Activated naive CD8-positive, alpha-beta T cell treated with anti-CD3 and anti-CD28 coated beads, Interleukin-2, amount 50 U/mL, for 24 hours (primary cell): ENCODE data around the gene UROC1.

ENCODE experiments used
- ATAC-seq: fragments of 150-1000 bp; cut with Tn5 transposase; one replicate; pipeline ENCODE4 v1.10.0; 2021
- DNase-seq: peaks from one replicate; pipeline ENCODE4 v3.0.0; 2021
- H3K27ac Mint-ChIP-seq: one replicate; pipeline ENCODE4 v1.8.0; 2021; ENCODE audit warnings: mild to moderate bottlenecking, mixed read lengths
- H3K27me3 Mint-ChIP-seq: one replicate; pipeline ENCODE4 v1.8.0; 2021; ENCODE audit warnings: mixed read lengths
- H3K36me3 Mint-ChIP-seq: one replicate; pipeline ENCODE4 v1.8.0; 2021; ENCODE audit warnings: low read depth, mixed read lengths
- H3K4me1 Mint-ChIP-seq: one replicate; pipeline ENCODE4 v1.8.0; 2021; ENCODE audit warnings: mixed read lengths
- H3K4me3 Mint-ChIP-seq: one replicate; pipeline ENCODE4 v1.8.0; 2021; ENCODE audit warnings: mild to moderate bottlenecking, moderate library complexity, mixed read lengths
- H3K9me3 Mint-ChIP-seq: one replicate; pipeline ENCODE4 v1.8.0; 2021; ENCODE audit warnings: mixed read lengths

The UROC1 gene

DNA sequence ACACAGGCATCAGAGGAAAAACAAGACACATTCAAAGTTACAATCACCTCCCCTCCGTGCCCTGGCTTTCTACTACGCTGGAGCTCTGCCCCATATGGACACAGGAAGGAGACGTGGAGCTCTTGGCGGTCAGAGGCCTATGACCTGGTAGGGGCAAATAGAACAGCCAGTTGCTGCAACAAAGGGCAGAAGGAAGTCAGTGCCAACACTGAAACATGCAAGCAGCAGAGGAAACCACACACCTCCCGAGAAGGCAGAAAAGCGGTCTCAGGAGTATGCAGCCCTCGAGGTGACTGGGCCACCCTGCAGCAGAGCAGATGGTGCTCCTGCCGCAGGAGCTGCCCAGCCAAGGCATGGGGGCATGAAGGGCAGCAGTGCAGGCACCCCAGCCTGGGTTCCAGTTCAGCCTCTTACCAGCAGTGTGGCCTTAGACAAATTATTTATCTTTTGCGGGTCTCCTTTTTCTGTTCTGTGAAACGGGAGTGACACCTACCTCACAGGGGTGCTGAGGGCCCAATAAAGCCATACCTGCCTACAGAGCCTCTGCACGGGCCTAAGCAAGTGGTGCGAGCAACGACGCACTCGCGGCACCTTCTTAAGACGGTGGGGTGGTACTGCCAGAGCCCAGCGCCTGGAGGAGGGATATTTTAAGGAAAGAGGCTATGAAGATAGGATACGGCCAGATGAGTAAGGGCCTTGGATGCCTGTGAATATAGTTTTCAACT, 50.5 kb downstream of the UROC1 start:
- Mint-ChIP-seq H3K27me3 (no peaks in the 10 kb centered on the region), H3K4me3 (no peak overlapping the region), H3K36me3 (peaks cover 52% of the 10 kb centered on the region), H3K4me1 (peaks cover 38% of the 10 kb centered on the region), H3K9me3 (no peaks in the 10 kb centered on the region), H3K27ac (peak overlapping the region; percentile 28)
- no peak for DNase-seq
- ATAC-seq = no peak

DNA sequence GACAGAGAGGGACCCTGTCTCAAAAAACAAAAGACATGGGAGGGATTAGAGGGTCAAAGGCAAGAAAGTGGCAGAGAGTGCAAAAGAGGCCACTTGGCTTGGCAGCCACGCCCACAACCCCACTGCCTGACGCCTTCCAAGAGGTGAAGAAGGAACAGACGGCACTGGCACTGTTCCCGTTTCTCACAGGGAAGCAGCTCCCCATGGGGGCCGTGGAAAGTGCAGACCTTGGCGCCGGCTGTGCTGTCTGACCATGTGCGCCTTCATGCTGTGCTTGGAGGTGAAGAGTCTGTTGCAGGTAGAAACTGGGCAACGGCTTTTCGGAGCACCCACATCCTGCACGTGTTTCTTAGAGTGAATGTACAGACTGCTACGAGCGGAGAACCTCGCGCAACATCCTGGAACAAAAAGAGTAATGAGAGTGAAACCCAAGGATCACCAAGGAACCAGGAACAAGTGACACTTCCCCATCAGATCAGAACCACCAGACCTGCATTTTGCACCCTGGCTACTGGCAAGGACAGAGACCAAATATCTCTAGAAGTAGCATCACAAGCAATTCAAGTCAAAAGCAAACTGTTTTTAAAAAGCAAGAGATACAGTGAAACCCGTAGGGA, 51.5 kb downstream of the UROC1 start:
- ATAC-seq = no peak
- H3K36me3 Mint-ChIP-seq = peaks cover 54% of the 10 kb centered on the region
- no peaks in the 10 kb centered on the region for H3K9me3 Mint-ChIP-seq
- H3K4me3 Mint-ChIP-seq = no peak overlapping the region
- DNase-seq = no peak
- no peaks in the 10 kb centered on the region for H3K27me3 Mint-ChIP-seq
- H3K27ac Mint-ChIP-seq = no peak overlapping the region
- peaks cover 30% of the 10 kb centered on the region for H3K4me1 Mint-ChIP-seq

DNA sequence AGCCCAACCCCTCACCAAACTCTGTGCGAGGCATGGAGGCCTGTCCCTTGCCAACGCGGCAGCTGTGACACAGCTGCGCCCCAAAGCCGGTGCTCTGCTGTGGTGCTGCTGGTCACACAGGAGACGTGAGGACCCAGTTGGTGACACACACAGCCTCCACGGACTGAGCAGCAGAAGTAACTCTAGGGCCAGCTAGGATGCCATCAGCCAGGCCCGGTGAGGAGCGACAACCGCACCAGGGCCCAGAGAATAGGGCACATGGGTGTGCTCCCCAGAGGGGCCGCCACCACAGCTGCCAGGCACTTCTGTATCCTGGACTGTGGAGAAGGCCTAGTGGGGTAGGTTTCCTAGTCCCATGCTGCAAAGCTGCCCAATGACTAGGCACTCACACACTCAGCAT, 52.6 kb downstream of the UROC1 start:
- ATAC-seq (no peak), DNase-seq (no peak)
- Mint-ChIP-seq H3K27me3 (no peaks in the 10 kb centered on the region), H3K36me3 (peaks cover 52% of the 10 kb centered on the region), H3K4me1 (peaks cover 22% of the 10 kb centered on the region), H3K9me3 (no peaks in the 10 kb centered on the region), H3K27ac (no peak overlapping the region), H3K4me3 (no peak overlapping the region)

DNA sequence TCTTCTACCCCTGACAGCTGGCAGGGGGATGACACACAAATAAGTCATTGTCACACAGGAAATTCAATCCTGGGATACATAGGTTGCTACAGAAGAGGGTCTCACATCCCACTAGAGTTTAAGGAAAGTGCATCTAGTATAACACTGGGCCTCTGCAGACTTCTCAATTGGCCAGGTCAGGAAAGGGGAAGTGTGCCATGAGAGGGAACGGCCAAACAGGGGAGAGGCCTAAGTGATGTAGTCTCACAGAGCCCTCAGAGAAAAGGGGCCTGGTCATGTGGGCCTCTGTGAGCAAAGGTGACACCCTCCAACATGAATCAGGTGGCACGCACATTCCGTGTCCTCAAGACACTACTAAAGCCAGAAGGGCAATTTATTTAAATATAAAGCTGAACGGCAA, 53.1 kb downstream of the UROC1 start:
- ATAC-seq (no peak), DNase-seq (no peak)
- Mint-ChIP-seq H3K4me1 (peaks cover 19% of the 10 kb centered on the region), H3K4me3 (no peak overlapping the region), H3K9me3 (no peaks in the 10 kb centered on the region), H3K27ac (no peak overlapping the region), H3K36me3 (peaks cover 53% of the 10 kb centered on the region), H3K27me3 (no peaks in the 10 kb centered on the region)

DNA sequence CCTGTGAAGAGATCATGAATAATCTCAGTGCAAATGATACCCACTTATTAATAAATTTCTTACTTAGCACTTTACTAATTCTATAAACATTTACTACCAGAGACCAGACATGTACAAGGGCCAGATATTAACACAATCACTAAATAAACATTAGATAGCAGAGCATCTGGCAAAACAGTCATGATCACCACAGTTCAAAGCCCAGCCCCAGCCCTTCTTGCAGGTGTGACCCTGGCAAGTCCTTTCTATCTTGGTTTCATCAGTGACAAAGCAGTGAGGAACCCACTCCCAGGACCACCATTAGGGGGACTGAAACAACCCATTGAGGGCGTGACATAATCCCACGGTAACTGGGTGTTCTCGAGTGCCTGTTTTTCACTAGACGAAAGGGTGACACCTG, 53.5 kb downstream of the UROC1 start:
- peaks cover 15% of the 10 kb centered on the region for H3K4me1 Mint-ChIP-seq
- ATAC-seq (no peak), DNase-seq (no peak)
- no peak overlapping the region for H3K27ac Mint-ChIP-seq
- peaks cover 51% of the 10 kb centered on the region for H3K36me3 Mint-ChIP-seq
- H3K4me3 Mint-ChIP-seq = no peak overlapping the region
- H3K27me3 Mint-ChIP-seq = no peaks in the 10 kb centered on the region
- no peaks in the 10 kb centered on the region for H3K9me3 Mint-ChIP-seq

DNA sequence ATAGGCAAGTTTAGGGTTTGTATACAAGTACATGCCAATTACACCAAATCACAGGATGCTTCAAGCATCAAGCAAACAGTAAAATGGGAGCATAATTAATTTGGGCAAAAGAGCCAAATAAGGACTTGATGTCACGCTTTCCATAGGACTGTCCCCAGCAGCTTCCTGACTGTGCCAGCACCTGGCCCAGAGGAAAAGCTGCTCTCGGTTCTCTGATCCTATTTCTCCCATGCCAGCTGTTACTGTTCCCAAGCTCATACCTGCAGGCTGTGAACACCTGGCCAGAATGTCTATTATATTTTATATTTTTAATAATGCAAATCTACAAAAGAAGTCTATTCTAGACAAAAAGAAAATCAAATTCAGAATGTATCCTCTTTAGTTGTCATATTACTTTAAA, 54.1 kb downstream of the UROC1 start:
- no peaks in the 10 kb centered on the region for H3K9me3 Mint-ChIP-seq
- peaks cover 11% of the 10 kb centered on the region for H3K4me1 Mint-ChIP-seq
- H3K27me3 Mint-ChIP-seq = no peaks in the 10 kb centered on the region
- ATAC-seq (no peak), DNase-seq (no peak)
- no peak overlapping the region for H3K27ac Mint-ChIP-seq
- H3K4me3 Mint-ChIP-seq = no peak overlapping the region
- peaks cover 53% of the 10 kb centered on the region for H3K36me3 Mint-ChIP-seq

DNA sequence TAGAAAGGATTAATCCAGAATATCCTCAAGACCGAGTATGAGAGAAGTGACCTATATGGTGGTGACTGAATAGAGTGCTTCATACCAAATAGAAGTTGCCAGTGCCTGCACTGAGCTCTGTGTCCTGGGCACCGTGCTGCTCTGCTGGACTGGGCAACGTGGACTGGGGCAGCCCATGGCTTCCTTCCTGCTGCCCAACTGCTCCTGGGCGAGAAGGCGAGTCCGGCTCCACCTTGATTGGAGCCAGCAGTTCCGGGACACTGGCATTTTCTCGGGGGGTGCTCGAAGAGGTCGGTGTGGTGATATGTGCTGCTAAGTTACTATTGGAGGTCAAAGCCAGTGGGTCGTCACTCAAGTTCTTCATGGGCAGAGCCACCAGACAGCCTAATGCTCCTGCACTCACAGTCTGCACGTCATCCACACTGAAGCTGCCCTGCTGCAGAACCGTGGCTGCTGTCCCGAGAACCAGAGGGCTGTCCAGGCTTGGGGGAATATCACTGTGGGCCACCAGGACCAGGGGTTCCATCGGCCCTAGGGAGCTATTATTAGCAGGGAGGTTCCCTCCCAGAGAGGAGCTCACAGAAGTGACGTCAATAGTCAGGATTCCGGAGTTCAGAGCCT, 56.0 kb downstream of the UROC1 start:
- Mint-ChIP-seq H3K27me3 (no peaks in the 10 kb centered on the region), H3K4me3 (no peak overlapping the region), H3K36me3 (peaks cover 53% of the 10 kb centered on the region), H3K4me1 (no peaks in the 10 kb centered on the region), H3K27ac (no peak overlapping the region), H3K9me3 (no peaks in the 10 kb centered on the region)
- DNase-seq (no peak), ATAC-seq (no peak)

DNA sequence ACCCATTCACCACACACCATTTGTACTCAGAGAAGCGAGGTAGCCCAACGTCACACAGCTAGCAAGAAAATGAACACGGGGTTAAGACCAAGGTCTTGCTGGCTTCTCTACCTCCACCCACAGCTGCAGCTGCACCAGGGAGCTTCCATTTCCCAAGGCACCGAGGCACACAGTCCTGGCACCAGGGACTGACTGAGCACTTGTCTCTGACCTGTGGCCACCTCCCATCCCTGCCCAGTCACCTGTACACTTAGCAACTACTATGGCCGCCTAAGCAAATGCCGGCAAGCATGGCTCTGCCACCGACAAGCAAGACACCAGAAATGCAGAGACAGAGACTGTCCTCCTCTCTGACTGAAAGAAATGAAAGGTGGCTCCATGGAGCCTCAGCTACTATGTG, 57.2 kb downstream of the UROC1 start:
- no peaks in the 10 kb centered on the region for H3K9me3 Mint-ChIP-seq
- ATAC-seq = no peak
- no peak overlapping the region for H3K4me3 Mint-ChIP-seq
- no peak overlapping the region for H3K27ac Mint-ChIP-seq
- H3K4me1 Mint-ChIP-seq = no peaks in the 10 kb centered on the region
- no peak for DNase-seq
- no peaks in the 10 kb centered on the region for H3K27me3 Mint-ChIP-seq
- H3K36me3 Mint-ChIP-seq = peaks cover 47% of the 10 kb centered on the region

DNA sequence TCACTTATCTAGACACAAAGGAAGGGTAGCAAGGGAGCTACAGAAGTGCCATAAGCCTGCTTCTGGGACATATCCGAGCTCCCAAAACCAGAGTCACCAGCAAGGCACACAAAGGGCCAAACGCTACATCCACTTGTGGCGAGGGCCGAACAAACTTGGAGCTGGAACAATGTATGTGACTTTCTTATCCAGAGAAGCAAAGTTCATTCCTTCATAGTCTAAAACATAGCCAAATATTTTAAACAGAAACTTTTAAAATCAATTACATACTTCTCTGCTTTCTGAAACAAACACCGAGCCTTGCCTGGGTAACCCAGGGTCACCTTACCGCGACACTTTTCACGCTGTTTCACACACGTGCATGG, 57.8 kb downstream of the UROC1 start:
- Mint-ChIP-seq H3K4me3 (no peak overlapping the region), H3K9me3 (no peaks in the 10 kb centered on the region)
- ATAC-seq = no peak

DNA sequence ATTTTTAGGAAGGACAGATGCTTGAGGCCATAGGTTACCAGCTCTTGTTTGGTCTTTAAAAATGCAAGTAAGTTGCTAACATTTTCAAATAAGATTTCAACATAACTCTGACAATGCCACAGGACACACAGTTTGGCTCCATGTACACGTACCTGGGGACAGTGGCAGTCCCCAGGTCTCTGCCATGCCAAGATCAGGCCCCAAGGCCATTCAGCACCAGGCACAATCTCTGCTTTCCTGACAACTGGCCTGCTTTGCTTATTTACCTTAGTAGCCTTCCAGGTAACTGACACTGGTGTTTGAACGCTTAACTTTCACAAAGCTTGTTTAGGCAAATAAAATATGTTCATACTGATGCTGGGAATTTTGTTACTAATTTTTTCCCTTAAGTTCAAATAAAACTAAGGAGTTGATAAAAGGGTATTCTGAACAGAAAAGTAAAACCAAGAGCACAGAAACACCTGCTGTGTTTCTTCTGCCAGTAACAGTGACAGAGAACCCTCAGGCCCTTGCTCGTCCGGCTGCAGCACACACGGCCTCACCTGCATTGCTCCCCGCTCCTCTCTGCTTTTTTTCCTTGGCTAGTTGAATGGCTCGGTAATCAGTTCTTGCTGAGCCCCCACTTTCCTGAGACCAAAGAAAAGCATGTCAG, 58.3 kb downstream of the UROC1 start:
- Mint-ChIP-seq H3K4me3 (no peak overlapping the region), H3K27me3 (no peaks in the 10 kb centered on the region), H3K27ac (no peak overlapping the region), H3K36me3 (peaks cover 51% of the 10 kb centered on the region), H3K4me1 (no peaks in the 10 kb centered on the region), H3K9me3 (no peaks in the 10 kb centered on the region)
- DNase-seq (no peak), ATAC-seq (no peak)

More for the DNA sequence above, 57.8 kb downstream of the UROC1 start:
- Mint-ChIP-seq H3K27ac (no peak overlapping the region), H3K27me3 (no peaks in the 10 kb centered on the region), H3K4me1 (no peaks in the 10 kb centered on the region), H3K36me3 (peaks cover 50% of the 10 kb centered on the region)
- no peak for DNase-seq

DNA sequence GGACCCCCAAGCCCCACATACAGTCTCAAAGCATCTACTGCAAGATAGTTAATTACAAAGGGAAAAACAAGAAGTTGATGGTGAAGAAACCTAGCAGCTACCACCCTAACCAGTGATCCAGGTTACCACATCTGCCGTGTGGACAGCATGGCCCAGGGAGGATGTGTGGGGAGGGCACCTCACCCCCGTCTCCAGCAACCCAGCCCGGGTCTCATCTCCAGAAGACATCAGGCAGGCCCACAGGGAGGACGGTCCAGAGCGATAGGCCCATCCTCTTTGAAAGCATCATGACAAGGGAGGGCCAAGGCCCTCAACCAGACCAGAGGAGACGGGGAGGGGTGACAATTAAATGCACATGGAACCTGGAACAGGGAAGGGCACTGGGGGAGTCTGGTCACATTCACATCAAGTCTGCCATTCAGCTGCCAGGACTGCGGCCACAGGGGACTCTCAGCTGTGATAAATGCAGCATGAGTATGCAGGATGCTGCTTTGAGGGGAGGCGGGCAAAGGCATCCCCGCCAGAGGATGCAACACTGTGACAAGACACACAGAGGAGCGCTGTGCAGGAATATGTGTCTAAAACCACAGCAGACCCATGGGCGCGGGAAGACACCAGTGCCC, 60.7 kb downstream of the UROC1 start:
- ATAC-seq (no peak), DNase-seq (no peak)
- peaks cover 50% of the 10 kb centered on the region for H3K36me3 Mint-ChIP-seq
- H3K9me3 Mint-ChIP-seq = no peaks in the 10 kb centered on the region
- no peak overlapping the region for H3K27ac Mint-ChIP-seq
- H3K4me1 Mint-ChIP-seq = no peaks in the 10 kb centered on the region
- no peaks in the 10 kb centered on the region for H3K27me3 Mint-ChIP-seq
- no peak overlapping the region for H3K4me3 Mint-ChIP-seq

DNA sequence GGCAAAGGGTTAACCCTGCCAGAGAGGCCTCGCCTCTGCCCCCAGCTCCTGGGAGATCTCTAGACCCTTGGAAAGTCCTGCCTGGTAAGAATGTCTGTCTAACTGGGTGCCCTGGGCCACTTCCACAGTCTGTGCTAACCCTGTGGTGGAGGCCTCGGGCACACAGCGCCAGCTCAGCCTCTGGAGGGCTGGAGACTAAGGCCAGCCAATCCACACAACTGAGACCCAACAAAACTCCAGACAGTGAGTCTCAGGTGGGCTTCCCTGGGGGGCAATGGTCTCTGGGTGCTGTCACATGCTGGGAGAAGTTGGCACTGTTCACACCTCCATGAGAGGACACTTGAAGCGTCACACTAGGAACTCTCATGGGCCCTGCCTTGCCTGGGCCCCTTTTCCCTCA, 61.4 kb downstream of the UROC1 start:
- DNase-seq = no peak

DNA sequence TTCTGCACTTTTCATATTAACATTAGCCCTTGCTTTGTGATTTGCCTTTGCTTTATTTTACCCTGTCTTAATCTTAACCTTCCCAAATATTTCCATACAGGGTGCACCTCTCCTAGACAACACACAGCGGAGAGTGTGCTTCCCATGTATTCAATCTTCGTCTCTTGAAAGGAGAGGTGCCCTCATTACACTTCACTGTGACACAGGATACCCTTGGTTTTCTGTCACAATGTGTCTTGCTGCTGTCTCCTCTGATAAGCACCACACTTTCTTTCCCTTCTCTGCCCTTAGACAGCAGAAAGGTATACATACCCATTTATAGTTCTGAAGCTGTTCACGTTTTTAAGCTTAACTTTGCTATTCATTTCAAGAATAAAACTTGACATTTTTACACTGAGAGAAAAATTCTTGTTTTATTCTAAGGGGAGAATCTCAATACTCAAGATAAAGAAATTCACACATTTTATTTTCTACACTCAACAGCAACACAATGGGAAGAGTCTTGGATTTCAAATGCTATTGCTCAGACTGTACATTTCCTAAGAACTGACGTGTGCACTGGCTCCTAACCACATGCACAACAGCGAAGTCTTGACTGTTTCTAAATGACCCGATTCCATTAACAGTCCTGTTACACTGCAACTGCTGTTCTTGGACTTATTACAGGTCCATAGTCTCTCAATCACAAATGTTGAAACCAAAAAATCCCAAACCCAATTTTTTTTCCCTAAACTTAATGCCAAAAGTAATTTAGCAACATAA, 63.0 kb downstream of the UROC1 start:
- Mint-ChIP-seq H3K36me3 (peaks cover 37% of the 10 kb centered on the region), H3K4me1 (no peaks in the 10 kb centered on the region), H3K27ac (no peak overlapping the region), H3K9me3 (no peaks in the 10 kb centered on the region), H3K4me3 (no peak overlapping the region), H3K27me3 (no peaks in the 10 kb centered on the region)
- no peak for DNase-seq
- no peak for ATAC-seq

More for the DNA sequence above, 61.4 kb downstream of the UROC1 start:
- H3K27ac Mint-ChIP-seq = no peak overlapping the region
- no peak overlapping the region for H3K4me3 Mint-ChIP-seq
- peaks cover 47% of the 10 kb centered on the region for H3K36me3 Mint-ChIP-seq
- H3K9me3 Mint-ChIP-seq = no peaks in the 10 kb centered on the region
- no peaks in the 10 kb centered on the region for H3K27me3 Mint-ChIP-seq
- no peak for ATAC-seq
- H3K4me1 Mint-ChIP-seq = no peaks in the 10 kb centered on the region

DNA sequence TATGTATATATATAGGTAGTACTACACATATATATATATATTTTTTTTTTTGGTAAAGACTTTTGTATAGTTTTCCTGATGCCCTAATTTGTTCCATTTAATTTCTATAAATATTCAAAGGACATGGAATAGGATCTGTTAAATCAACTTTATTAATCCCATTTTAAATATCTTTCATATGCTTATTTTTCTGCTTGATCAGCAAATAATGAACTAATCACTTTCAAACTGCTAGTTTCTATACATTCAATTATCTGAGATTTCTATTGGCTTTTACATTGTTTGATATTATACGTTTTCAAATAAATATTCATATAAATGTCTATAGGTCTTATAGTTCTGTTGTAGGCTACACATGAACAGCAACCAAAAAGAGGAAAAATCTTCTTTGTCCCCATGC, 63.5 kb downstream of the UROC1 start:
- no peak for ATAC-seq
- H3K4me1 Mint-ChIP-seq = no peaks in the 10 kb centered on the region
- peaks cover 34% of the 10 kb centered on the region for H3K36me3 Mint-ChIP-seq
- no peak overlapping the region for H3K4me3 Mint-ChIP-seq
- H3K27ac Mint-ChIP-seq = no peak overlapping the region
- no peaks in the 10 kb centered on the region for H3K27me3 Mint-ChIP-seq
- no peak for DNase-seq
- no peaks in the 10 kb centered on the region for H3K9me3 Mint-ChIP-seq
